BJ (cell line): ENCODE data around the gene ELOVL2. TPM values are rescaled to one million over a fixed set of nuclear protein-coding genes. Genes with fewer than 3 reads are reported as not detected.

ENCODE experiments used
- CTCF ChIA-PET: fragments of 350-600 bp; formaldehyde crosslinking; extraction: SDS; loops from one replicate; lab custom pipeline; 2021; ENCODE audit warnings: antibody characterized with exemption, inconsistent platforms; lab: Yijun Ruan, JAX
- POLR2A ChIA-PET: fragments of 300-600 bp; sonication (Branson Sonifier 250); formaldehyde crosslinking; extraction: SDS; loops from one replicate; lab custom pipeline; 2021; ENCODE audit warnings: antibody characterized with exemption; lab: Charles Lee
- DNase-seq: peaks from one replicate; pipeline ENCODE4 v3.0.0-alpha.2; 2011; ENCODE audit warnings: low read depth
- H3K27me3 ChIP-seq: 2 replicates; pipeline ENCODE4 v1.6.0; 2011; ENCODE audit warnings: low read length; ENCODE audit not compliant: control insufficient read depth, insufficient read depth
- H3K36me3 ChIP-seq: 2 replicates; pipeline ENCODE4 v1.5.1; 2011; ENCODE audit warnings: low read length; ENCODE audit not compliant: control insufficient read depth, insufficient read depth
- H3K4me3 ChIP-seq: 2 replicates; pipeline ENCODE4 v1.5.1; 2011; ENCODE audit warnings: low read depth, mild to moderate bottlenecking, control low read depth, low read length
- polyA plus RNA-seq: library from polyadenylated mRNA; depleted of rRNA; stranded (reverse); fragments of >200 nt; gene quantifications from 2 replicates; pipeline ENCODE4 v1.2.3, GENCODE V29; 2011
- TF ChIP-seq, protein P1 (sequence below): IDR thresholded peaks from 2 replicates; pipeline ENCODE4 v1.5.1; 2011; ENCODE audit warnings: low read depth, mild to moderate bottlenecking, control low read depth, inconsistent platforms, low read length, moderate library complexity; ENCODE audit not compliant: insufficient read depth

ELOVL2 gene
- polyA plus RNA-seq, 1 experiment: 0.17 TPM

- CTCF ChIA-PET: no interaction called here
These were observed 21.1 kb downstream of the ELOVL2 start for GRCh38 chr6:11023032-11023431.

GRCh38 chr6:11021714-11022113 lies 22.4 kb downstream of the ELOVL2 start:
- DNase-seq: no peak
- POLR2A ChIA-PET: no interaction called here
- CTCF ChIA-PET: interaction anchor here (1.6 kb wide), 1 partner anchor 10 kb away, joined by 4 read pairs; no protein-coding TSS in a partner anchor
- TF ChIP-seq, protein P1, sequence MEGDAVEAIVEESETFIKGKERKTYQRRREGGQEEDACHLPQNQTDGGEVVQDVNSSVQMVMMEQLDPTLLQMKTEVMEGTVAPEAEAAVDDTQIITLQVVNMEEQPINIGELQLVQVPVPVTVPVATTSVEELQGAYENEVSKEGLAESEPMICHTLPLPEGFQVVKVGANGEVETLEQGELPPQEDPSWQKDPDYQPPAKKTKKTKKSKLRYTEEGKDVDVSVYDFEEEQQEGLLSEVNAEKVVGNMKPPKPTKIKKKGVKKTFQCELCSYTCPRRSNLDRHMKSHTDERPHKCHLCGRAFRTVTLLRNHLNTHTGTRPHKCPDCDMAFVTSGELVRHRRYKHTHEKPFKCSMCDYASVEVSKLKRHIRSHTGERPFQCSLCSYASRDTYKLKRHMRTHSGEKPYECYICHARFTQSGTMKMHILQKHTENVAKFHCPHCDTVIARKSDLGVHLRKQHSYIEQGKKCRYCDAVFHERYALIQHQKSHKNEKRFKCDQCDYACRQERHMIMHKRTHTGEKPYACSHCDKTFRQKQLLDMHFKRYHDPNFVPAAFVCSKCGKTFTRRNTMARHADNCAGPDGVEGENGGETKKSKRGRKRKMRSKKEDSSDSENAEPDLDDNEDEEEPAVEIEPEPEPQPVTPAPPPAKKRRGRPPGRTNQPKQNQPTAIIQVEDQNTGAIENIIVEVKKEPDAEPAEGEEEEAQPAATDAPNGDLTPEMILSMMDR: no peak
- Histone ChIP-seq H3K27me3 (no peaks in the 10 kb centered on the region), H3K36me3 (no peaks in the 10 kb centered on the region), H3K4me3 (no peak overlapping the region)

More at GRCh38 chr6:11023032-11023431, 21.1 kb downstream of the ELOVL2 start:
- POLR2A ChIA-PET: no interaction called here
- H3K36me3 ChIP-seq: no peaks in the 10 kb centered on the region
- H3K27me3 ChIP-seq: no peaks in the 10 kb centered on the region
- TF ChIP-seq, protein P1: no peak
- H3K4me3 ChIP-seq: no peak overlapping the region
- DNase-seq: no peak

DNA sequence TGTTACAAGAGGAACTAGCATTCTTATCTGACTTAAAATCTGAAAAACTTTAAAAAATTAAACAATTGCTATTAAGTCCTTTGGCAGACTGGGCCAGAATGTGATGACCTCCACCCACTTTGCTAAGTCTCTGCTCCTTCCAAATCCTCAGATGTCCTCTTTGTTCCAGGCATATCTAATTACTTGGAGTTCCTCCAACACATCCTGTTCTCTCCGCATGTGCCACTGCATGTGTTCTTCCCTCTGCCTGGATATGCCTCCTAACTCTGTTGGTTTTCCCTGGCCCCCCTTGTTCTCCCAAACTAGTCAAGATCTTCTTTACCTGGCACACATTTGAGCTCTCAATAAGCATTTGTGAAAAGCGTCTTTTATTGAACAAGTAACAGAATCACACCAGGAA lies 23.1 kb downstream of the ELOVL2 start:
- Histone ChIP-seq H3K36me3 (no peaks in the 10 kb centered on the region), H3K4me3 (no peak overlapping the region), H3K27me3 (no peaks in the 10 kb centered on the region)
- no peak for DNase-seq
- POLR2A ChIA-PET: interaction anchor here (0.6 kb wide), 1 partner anchor 48 kb away, joined by 3 read pairs; no protein-coding TSS in a partner anchor
- TF ChIP-seq, protein P1: no peak
- CTCF ChIA-PET: interaction anchor here (1.6 kb wide), 1 partner anchor 9 kb away, joined by 4 read pairs; no protein-coding TSS in a partner anchor

DNA sequence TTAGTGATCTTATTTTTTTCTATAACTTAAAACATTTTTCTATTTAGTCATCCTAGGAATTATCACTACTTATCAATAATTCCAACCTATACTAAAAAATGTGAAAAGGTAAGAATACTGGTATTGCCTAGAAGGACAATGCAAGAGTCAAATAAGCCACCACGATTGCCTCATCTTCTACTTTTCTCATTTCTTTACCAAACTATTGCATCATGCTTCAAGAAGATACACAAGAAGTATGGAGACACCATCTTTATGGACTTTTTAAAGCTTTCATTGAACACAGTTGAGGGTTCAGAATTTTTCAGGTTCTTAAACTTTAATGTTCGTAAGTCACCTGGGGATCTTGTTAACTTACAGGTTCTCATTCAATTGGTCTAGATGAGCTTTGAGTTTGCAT lies 25.9 kb downstream of the ELOVL2 start:
- POLR2A ChIA-PET: no interaction called here
- TF ChIP-seq, protein P1: no peak

DNA sequence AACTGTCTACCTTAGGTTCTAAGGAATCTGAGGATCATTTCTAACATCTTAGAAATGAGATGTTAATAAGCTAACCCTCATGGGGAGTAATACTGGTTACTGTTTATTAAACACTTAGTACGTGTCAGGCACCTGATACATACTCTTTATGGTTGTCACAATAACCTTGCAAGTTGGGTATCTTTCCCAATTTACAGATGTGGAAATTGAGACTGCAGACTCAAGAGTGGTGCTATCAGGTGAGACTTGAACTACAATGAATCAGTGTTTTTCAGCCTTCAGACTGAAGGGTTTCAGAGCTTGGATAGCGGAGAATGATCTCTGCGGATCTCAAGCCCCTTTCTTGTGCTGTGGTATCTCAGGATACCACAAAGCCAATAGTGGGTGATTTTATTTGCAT lies 27.0 kb downstream of the ELOVL2 start:
- POLR2A ChIA-PET: no interaction called here

More for the DNA sequence above, 25.9 kb downstream of the ELOVL2 start:
- CTCF ChIA-PET: no interaction called here
- no peak overlapping the region for H3K4me3 ChIP-seq
- DNase-seq: no peak
- no peaks in the 10 kb centered on the region for H3K36me3 ChIP-seq
- H3K27me3 ChIP-seq: peaks cover 3% of the 10 kb centered on the region; the same call in 1 of the 2 replicates

More for the DNA sequence above, 27.0 kb downstream of the ELOVL2 start:
- CTCF ChIA-PET: interaction anchor here (1.5 to 1.8 kb wide), 2 partner anchors 10 to 52 kb away, joined by 3 read pairs; no protein-coding TSS in a partner anchor
- DNase-seq: no peak
- H3K27me3 ChIP-seq: peaks cover 3% of the 10 kb centered on the region; the same call in 1 of the 2 replicates
- no peak overlapping the region for H3K4me3 ChIP-seq
- H3K36me3 ChIP-seq: no peaks in the 10 kb centered on the region
- TF ChIP-seq, protein P1: no peak
